A673 (cell line): Measurements from ENCODE around the gene TNFAIP8L1.

Source experiments
- CTCF ChIP-seq: fragments of 300-800, 200-600 bp; sonication (generic); conservative IDR thresholded peaks from 2 replicates; pipeline ENCODE4 v1.5.1; 2017; ENCODE audit warnings: low read depth, mild to moderate bottlenecking, antibody characterized with exemption, low read length, moderate library complexity, mixed read lengths
- EZH2 ChIP-seq: fragments of 200-600 bp; sonication (generic); IDR thresholded peaks from 2 replicates; pipeline ENCODE4 v1.6.1; 2017; ENCODE audit warnings: borderline replicate concordance, low read depth, mild to moderate bottlenecking, mixed read lengths, antibody characterized with exemption, low read length; ENCODE audit not compliant: poor library complexity, severe bottlenecking

DNA sequence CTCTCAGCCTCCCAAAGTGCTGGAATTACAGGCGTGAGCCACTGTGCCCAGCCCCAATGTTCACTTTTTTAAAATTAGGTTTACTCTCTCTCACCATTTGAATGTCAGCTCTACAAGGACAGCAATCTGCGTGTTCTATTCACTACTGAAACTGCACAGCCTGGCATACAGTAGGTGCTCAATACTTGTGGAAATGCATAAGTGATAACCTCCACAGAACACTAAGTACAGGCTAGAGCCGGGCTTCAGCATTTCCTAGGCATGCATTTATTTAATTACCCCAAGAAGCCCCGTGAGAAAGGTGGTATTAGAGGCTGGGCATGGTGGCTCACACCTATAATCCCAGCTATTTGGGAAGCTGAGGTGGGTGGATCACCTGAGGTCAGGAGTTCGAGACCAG, 33.1 kb upstream of the TNFAIP8L1 start:
- no peak for TF ChIP-seq CTCF
- no peak for TF ChIP-seq EZH2
